Astrocyte (in vitro differentiated cells and primary cell): Measurements from ENCODE around the gene LRMDA. TPM values are rescaled to one million over a fixed set of nuclear protein-coding genes. Genes with fewer than 3 reads are reported as not detected.

Experiments used
- DNase-seq: peaks from one replicate; pipeline ENCODE4 v3.0.0-alpha.2; 2010; ENCODE audit warnings: low read depth
- FAIRE-seq: peaks from 2 replicates; lab custom pipeline; 2011; peaks lifted over from hg19 to GRCh38; lab: Jason Lieb, UNC
- H2AFZ ChIP-seq: 2 replicates; pipeline ENCODE4 v1.6.0; 2012; ENCODE audit warnings: low read depth, low read length, inconsistent platforms
- H3K27ac ChIP-seq: 2 replicates; pipeline ENCODE4 v1.5.1; 2011; ENCODE audit warnings: low read depth, low read length, inconsistent platforms
- H3K27me3 ChIP-seq: 2 replicates; pipeline ENCODE4 v1.6.0; 2011; ENCODE audit warnings: low read length, inconsistent platforms; ENCODE audit not compliant: insufficient read depth
- H3K36me3 ChIP-seq: 2 replicates; pipeline ENCODE4 v1.5.1; 2011; ENCODE audit warnings: low read length, inconsistent platforms; ENCODE audit not compliant: insufficient read depth
- H3K4me1 ChIP-seq: 2 replicates; pipeline ENCODE4 v1.5.1; 2011; ENCODE audit warnings: low read length, inconsistent platforms; ENCODE audit not compliant: insufficient read depth
- H3K4me2 ChIP-seq: 2 replicates; pipeline ENCODE4 v1.6.0; 2012; ENCODE audit warnings: low read length, inconsistent platforms
- H3K4me3 ChIP-seq: 2 replicates; pipeline ENCODE4 v1.5.1; 2011; ENCODE audit warnings: low read depth, mild to moderate bottlenecking, low read length, inconsistent platforms; ENCODE audit not compliant: insufficient read depth
- H3K79me2 ChIP-seq: 2 replicates; pipeline ENCODE4 v1.6.0; 2012; ENCODE audit warnings: mild to moderate bottlenecking, low read length, inconsistent platforms; ENCODE audit not compliant: insufficient read depth
- H3K9ac ChIP-seq: 2 replicates; pipeline ENCODE4 v1.6.0; 2012; ENCODE audit warnings: mild to moderate bottlenecking, low read length, inconsistent platforms
- H3K9me3 ChIP-seq: 2 replicates; pipeline ENCODE4 v1.5.1; 2012; ENCODE audit warnings: low read depth, mild to moderate bottlenecking, low read length, inconsistent platforms; ENCODE audit not compliant: insufficient read depth
- H4K20me1 ChIP-seq: 2 replicates; pipeline ENCODE4 v1.6.0; 2012; ENCODE audit warnings: low read length, inconsistent platforms; ENCODE audit not compliant: insufficient read depth
- H3K27ac Mint-ChIP-seq: one replicate; pipeline ENCODE4 v1.8.0; 2021; ENCODE audit warnings: mild to moderate bottlenecking, mixed read lengths; ENCODE audit not compliant: unreplicated experiment
- H3K27me3 Mint-ChIP-seq: one replicate; pipeline ENCODE4 v1.8.0; 2021; ENCODE audit warnings: low read depth, mixed read lengths; ENCODE audit not compliant: unreplicated experiment
- H3K36me3 Mint-ChIP-seq: one replicate; pipeline ENCODE4 v1.8.0; 2021; ENCODE audit warnings: low read depth, mixed read lengths; ENCODE audit not compliant: unreplicated experiment
- H3K4me1 Mint-ChIP-seq: one replicate; pipeline ENCODE4 v1.8.0; 2021; ENCODE audit warnings: low read depth, mixed read lengths; ENCODE audit not compliant: unreplicated experiment
- H3K4me3 Mint-ChIP-seq: one replicate; pipeline ENCODE4 v1.8.0; 2021; ENCODE audit warnings: mild to moderate bottlenecking, moderate library complexity, mixed read lengths; ENCODE audit not compliant: unreplicated experiment
- H3K9me3 Mint-ChIP-seq: one replicate; pipeline ENCODE4 v1.8.0; 2021; ENCODE audit warnings: mild to moderate bottlenecking, mixed read lengths; ENCODE audit not compliant: unreplicated experiment
- CTCF ChIP-seq: IDR thresholded peaks from 2 replicates; pipeline ENCODE4 v1.5.1; 2011; ENCODE audit warnings: low read depth, mild to moderate bottlenecking, inconsistent platforms, low read length, moderate library complexity; ENCODE audit not compliant: insufficient read depth
- EZH2 ChIP-seq: IDR thresholded peaks from 2 replicates; pipeline ENCODE4 v1.6.1; 2012; ENCODE audit warnings: mild to moderate bottlenecking, low read length, inconsistent platforms; ENCODE audit not compliant: insufficient read depth
- total RNA-seq: library from RNA; stranded (reverse); gene quantifications from 2 replicates; pipeline ENCODE4 v1.2.1, GENCODE V29; 2021

The LRMDA gene
- total RNA-seq, 1 donor from 2014 or later: 2.7 TPM

DNA sequence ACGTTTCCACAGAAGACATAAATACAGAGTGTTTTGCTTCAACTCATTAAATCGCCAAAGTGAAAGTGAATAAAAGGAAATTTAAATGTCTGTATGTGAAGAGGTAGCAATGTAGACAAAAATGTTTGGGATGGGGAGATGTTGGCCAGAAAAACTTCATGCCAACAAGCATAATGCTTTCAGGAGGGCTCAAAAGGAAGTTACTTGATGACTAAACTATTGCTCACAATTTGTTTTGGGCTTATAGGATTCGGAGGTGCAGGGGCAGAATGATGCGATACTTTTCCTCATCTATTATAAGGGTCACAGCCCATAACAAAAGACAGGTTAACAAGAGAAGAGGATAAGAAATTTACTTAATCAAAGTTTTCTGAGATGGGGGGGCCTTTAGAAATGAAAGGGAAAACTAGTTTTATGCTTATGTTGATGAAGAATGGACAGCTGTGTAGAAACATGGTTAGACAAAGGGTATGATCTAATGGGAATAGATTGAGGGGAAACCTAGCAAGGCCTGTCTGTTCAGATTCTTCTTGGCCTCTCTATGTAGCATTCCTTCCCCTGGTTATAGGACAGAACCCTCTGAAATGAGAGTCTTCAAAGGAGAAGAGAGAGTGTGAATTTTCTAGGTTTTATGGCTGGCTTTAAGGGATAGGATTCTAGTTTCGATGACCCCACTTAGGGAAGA, 898.6 kb downstream of the LRMDA start:
- peaks cover 12% of the 10 kb centered on the region for H3K4me1 Mint-ChIP-seq

DNA sequence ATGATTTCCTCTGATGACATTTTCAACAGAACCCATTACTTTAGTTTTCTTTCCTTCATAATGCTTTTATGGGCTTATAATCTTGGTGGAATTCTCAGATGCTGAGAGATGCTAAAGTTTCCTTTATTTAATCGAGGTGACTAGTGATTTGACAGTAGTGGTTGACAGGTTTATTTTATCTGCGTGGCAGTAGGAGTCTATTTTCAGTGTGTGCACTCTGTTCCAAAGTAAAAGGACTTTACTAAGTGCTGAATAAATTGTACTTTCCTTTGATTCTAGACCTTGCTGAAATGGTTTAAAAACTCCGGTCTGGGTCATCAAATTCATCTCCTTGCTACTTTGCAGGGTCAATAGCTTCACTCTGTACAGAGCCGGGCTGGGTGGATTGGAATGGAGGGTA, 900.3 kb downstream of the LRMDA start:
- no peak overlapping the region for H3K4me3 Mint-ChIP-seq
- no peak for FAIRE-seq
- H3K4me1 Mint-ChIP-seq: peaks cover 22% of the 10 kb centered on the region
- H2AFZ ChIP-seq: no peak overlapping the region
- no peak overlapping the region for H3K9ac ChIP-seq
- H4K20me1 ChIP-seq: no peaks in the 10 kb centered on the region
- DNase-seq: no peak
- TF ChIP-seq CTCF (no peak), EZH2 (no peak)
- H3K9me3 ChIP-seq: no peaks in the 10 kb centered on the region
- no peak overlapping the region for H3K4me3 ChIP-seq
- no peaks in the 10 kb centered on the region for H3K36me3 Mint-ChIP-seq
- H3K79me2 ChIP-seq: no peaks in the 10 kb centered on the region
- H3K36me3 ChIP-seq: no peaks in the 10 kb centered on the region
- H3K27ac ChIP-seq: no peak overlapping the region
- H3K4me1 ChIP-seq: peaks cover 9% of the 10 kb centered on the region
- no peaks in the 10 kb centered on the region for H3K9me3 Mint-ChIP-seq
- H3K27me3 ChIP-seq: no peaks in the 10 kb centered on the region
- no peak overlapping the region for H3K27ac Mint-ChIP-seq
- peaks cover 2% of the 10 kb centered on the region for H3K27me3 Mint-ChIP-seq
- H3K4me2 ChIP-seq: no peak overlapping the region

More for the DNA sequence above, 898.6 kb downstream of the LRMDA start:
- H3K27me3 Mint-ChIP-seq: peaks cover 2% of the 10 kb centered on the region
- Histone ChIP-seq H3K79me2 (no peaks in the 10 kb centered on the region), H3K4me1 (peaks cover 9% of the 10 kb centered on the region), H3K27ac (peak overlapping the region; percentile 22), H3K9me3 (no peaks in the 10 kb centered on the region), H3K4me2 (peak overlapping the region; percentile 52), H3K27me3 (no peaks in the 10 kb centered on the region), H2AFZ (peak overlapping the region; percentile 3), H3K4me3 (no peak overlapping the region), H3K9ac (no peak overlapping the region), H4K20me1 (no peaks in the 10 kb centered on the region), H3K36me3 (no peaks in the 10 kb centered on the region)
- FAIRE-seq (peak; percentile 87), DNase-seq (peak; percentile 66)
- H3K36me3 Mint-ChIP-seq: no peaks in the 10 kb centered on the region
- TF ChIP-seq EZH2 (no peak), CTCF (no peak)
- no peaks in the 10 kb centered on the region for H3K9me3 Mint-ChIP-seq
- no peak overlapping the region for H3K4me3 Mint-ChIP-seq
- H3K27ac Mint-ChIP-seq: peak overlapping the region; percentile 97

DNA sequence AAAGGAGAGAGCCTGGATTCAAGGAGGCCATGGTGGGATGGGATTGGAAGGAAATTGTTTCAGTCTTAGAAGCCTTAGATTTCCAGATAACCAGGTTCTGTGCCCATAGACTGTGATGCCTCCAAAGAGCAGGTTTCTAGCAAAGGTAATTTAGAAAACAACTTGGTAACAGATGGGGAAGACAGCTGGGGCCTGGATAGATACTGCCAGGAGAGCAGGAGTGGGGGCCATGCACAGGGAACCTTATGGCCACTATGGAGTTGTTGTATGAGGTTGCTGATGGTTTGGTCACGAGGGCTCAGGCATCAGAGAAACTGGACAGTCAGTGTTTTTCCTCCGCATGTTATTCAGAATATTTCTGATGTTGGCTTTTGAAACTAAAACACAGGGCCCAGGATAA, 901.9 kb downstream of the LRMDA start:
- H3K9ac ChIP-seq: no peak overlapping the region
- no peak overlapping the region for H3K4me2 ChIP-seq
- no peaks in the 10 kb centered on the region for H4K20me1 ChIP-seq
- Mint-ChIP-seq H3K27me3 (peaks cover 2% of the 10 kb centered on the region), H3K4me3 (no peak overlapping the region), H3K9me3 (no peaks in the 10 kb centered on the region), H3K36me3 (no peaks in the 10 kb centered on the region), H3K4me1 (peaks cover 34% of the 10 kb centered on the region), H3K27ac (no peak overlapping the region)
- no peaks in the 10 kb centered on the region for H3K36me3 ChIP-seq
- no peak for TF ChIP-seq EZH2
- TF ChIP-seq CTCF: no peak
- DNase-seq (no peak), FAIRE-seq (no peak)
- no peak overlapping the region for H2AFZ ChIP-seq
- H3K4me3 ChIP-seq: no peak overlapping the region
- H3K4me1 ChIP-seq: peaks cover 9% of the 10 kb centered on the region
- H3K27ac ChIP-seq: no peak overlapping the region
- no peaks in the 10 kb centered on the region for H3K9me3 ChIP-seq
- H3K79me2 ChIP-seq: no peaks in the 10 kb centered on the region
- H3K27me3 ChIP-seq: no peaks in the 10 kb centered on the region
